ENCODE data around the gene INPP4B. TPM values are rescaled to one million over a fixed set of nuclear protein-coding genes. Genes with fewer than 3 reads are reported as not detected.

INPP4B gene
- total RNA-seq, 1 experiment from 2014 or later, result 53.7 TPM

DNA sequence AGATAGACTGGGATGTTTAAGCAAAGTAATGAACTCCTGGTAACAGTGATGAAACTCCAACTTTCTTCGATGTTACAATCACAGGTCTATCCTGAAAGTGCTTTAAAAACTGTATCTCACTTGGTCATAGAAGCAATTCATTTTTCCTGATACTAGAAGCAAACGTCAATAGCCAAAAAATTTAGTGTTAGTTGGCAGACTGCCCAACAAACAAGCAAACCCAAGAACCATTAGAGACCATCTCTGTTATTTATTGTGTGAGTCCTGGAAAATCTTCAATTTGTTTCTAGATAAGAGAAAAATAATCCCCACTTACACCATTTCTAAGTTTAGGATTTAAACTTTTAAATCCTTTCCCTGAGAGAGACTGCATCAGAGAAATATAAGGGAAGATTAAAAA lies 553.9 kb downstream of the INPP4B start:
- no peak for TF ChIP-seq EZH2 (IDR thresholded peaks at IDR 0.05; ENCODE audit: low read depth)
- ChIA-PET CTCF (no interaction called here), POLR2A (ENCODE audit: unreplicated experiment) (no interaction called here)
- intact Hi-C loops (cut with micrococcal nuclease; ENCODE audit: unreplicated experiment), result no loop called here
- no peaks in the 10 kb centered on the region; the same call in 1 of the 2 replicates for H3K36me3 ChIP-seq (ENCODE audit: low read depth)
- no peaks in the 10 kb centered on the region for H3F3A ChIP-seq (ENCODE audit: insufficient read depth, low read depth)
- BruUV-seq (replicated peaks), result no TSS peak
- H3K4me1 ChIP-seq (replicated peaks; ENCODE audit: insufficient read depth), result no peaks in the 10 kb centered on the region
- no peak for DNase-seq
- H3K4me3 ChIP-seq, result no peak overlapping the region
- H3K4me2 ChIP-seq, result no peak overlapping the region
- H4K20me1 ChIP-seq (ENCODE audit: insufficient read depth), result no peaks in the 10 kb centered on the region
- no peaks in the 10 kb centered on the region for H3K27me3 ChIP-seq (ENCODE audit: insufficient read depth, low read depth)
- no peaks in the 10 kb centered on the region for H3K9me2 ChIP-seq (ENCODE audit: insufficient read depth)
- no peaks in the 10 kb centered on the region for H3K9me3 ChIP-seq (ENCODE audit: insufficient read depth, low read depth)
- H2AFZ ChIP-seq, result no peak overlapping the region
- no peak overlapping the region for H3K27ac ChIP-seq
- no peaks in the 10 kb centered on the region for H3K79me2 ChIP-seq (ENCODE audit: low read depth)

- Histone ChIP-seq H3K9me3 (ENCODE audit: insufficient read depth, low read depth) (no peaks in the 10 kb centered on the region), H3F3A (ENCODE audit: insufficient read depth, low read depth) (no peaks in the 10 kb centered on the region), H3K79me2 (ENCODE audit: low read depth) (no peaks in the 10 kb centered on the region), H4K20me1 (ENCODE audit: insufficient read depth) (no peaks in the 10 kb centered on the region), H3K9me2 (ENCODE audit: insufficient read depth) (no peaks in the 10 kb centered on the region), H3K4me2 (no peak overlapping the region), H3K4me3 (no peak overlapping the region), H3K36me3 (ENCODE audit: low read depth) (no peaks in the 10 kb centered on the region; the same call in 1 of the 2 replicates), H3K4me1 (replicated peaks; ENCODE audit: insufficient read depth) (no peaks in the 10 kb centered on the region), H2AFZ (no peak overlapping the region), H3K27me3 (ENCODE audit: insufficient read depth, low read depth) (no peaks in the 10 kb centered on the region), H3K27ac (no peak overlapping the region)
- no TSS peak for BruUV-seq (replicated peaks)
- POLR2A ChIA-PET (ENCODE audit: unreplicated experiment), result no interaction called here
- no peak for DNase-seq
- CTCF ChIA-PET, result no interaction called here
- TF ChIP-seq, protein P1, sequence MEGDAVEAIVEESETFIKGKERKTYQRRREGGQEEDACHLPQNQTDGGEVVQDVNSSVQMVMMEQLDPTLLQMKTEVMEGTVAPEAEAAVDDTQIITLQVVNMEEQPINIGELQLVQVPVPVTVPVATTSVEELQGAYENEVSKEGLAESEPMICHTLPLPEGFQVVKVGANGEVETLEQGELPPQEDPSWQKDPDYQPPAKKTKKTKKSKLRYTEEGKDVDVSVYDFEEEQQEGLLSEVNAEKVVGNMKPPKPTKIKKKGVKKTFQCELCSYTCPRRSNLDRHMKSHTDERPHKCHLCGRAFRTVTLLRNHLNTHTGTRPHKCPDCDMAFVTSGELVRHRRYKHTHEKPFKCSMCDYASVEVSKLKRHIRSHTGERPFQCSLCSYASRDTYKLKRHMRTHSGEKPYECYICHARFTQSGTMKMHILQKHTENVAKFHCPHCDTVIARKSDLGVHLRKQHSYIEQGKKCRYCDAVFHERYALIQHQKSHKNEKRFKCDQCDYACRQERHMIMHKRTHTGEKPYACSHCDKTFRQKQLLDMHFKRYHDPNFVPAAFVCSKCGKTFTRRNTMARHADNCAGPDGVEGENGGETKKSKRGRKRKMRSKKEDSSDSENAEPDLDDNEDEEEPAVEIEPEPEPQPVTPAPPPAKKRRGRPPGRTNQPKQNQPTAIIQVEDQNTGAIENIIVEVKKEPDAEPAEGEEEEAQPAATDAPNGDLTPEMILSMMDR (conservative IDR thresholded peaks at IDR 0.05), result no peak
- no peak for TF ChIP-seq EZH2 (IDR thresholded peaks at IDR 0.05; ENCODE audit: low read depth)
- intact Hi-C loops (cut with micrococcal nuclease; ENCODE audit: unreplicated experiment), result no loop called here
Measured at GRCh38 chr4:142291299-142292050, 554.6 kb downstream of the INPP4B start.

DNA sequence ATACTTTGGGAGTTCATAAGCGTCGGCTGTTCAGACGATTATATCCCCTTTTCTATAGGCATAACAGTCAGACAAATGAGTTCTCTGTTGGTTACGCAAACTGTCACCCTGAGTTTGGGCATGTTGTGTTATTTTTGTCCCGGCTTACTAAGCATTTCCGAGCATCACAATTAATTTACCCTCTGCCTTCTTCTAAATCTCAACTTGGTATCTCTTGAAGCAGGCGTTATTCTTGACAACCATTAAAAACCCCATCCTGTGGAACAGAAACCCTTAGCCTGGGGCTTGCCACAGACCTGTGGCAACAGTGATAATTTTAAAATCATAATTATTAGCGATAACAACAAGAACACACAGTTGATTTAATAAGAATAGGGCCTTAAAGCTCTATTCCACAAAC lies 558.7 kb downstream of the INPP4B start:
- Histone ChIP-seq H3K36me3 (ENCODE audit: low read depth) (no peaks in the 10 kb centered on the region), H3K4me2 (no peak overlapping the region), H3K4me1 (replicated peaks; ENCODE audit: insufficient read depth) (peaks cover 2% of the 10 kb centered on the region; the same call in 1 of the 2 replicates), H3K27me3 (ENCODE audit: insufficient read depth, low read depth) (no peaks in the 10 kb centered on the region), H2AFZ (no peak overlapping the region), H3K27ac (no peak overlapping the region), H3K9me2 (ENCODE audit: insufficient read depth) (no peaks in the 10 kb centered on the region), H3K4me3 (no peak overlapping the region), H3F3A (ENCODE audit: insufficient read depth, low read depth) (peaks cover 2% of the 10 kb centered on the region; the same call in 1 of the 2 replicates), H3K79me2 (ENCODE audit: low read depth) (no peaks in the 10 kb centered on the region), H4K20me1 (ENCODE audit: insufficient read depth) (no peaks in the 10 kb centered on the region), H3K9me3 (ENCODE audit: insufficient read depth, low read depth) (no peaks in the 10 kb centered on the region)
- TF ChIP-seq, protein P1 (conservative IDR thresholded peaks at IDR 0.05), result no peak
- TF ChIP-seq EZH2 (IDR thresholded peaks at IDR 0.05; ENCODE audit: low read depth), result no peak
- POLR2A ChIA-PET (ENCODE audit: unreplicated experiment), result no interaction called here
- DNase-seq, result no peak
- CTCF ChIA-PET, result no interaction called here
- intact Hi-C loops (cut with micrococcal nuclease; ENCODE audit: unreplicated experiment), result no loop called here
- BruUV-seq (replicated peaks), result no TSS peak

DNA sequence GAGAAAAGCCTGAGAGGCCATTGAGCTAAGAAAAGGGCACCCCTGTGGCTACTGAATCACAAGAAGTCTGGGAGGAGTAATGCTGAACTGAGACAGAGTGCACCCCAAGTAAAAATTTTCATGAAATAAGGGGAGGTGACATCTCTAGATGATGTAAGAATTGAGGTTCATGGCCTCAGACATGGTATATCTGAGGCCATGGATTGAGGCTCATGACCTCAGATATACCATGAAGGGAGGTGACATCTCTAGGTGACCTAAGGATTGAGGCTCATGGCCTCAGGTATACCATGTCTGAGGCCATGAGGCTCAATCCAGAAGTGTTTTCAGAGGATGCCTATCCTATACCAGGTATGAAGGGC lies 560.9 kb downstream of the INPP4B start:
- POLR2A ChIA-PET (ENCODE audit: unreplicated experiment), result no interaction called here
- Histone ChIP-seq H3K4me1 (replicated peaks; ENCODE audit: insufficient read depth) (peaks cover 15% of the 10 kb centered on the region; the same call in 1 of the 2 replicates), H3K79me2 (ENCODE audit: low read depth) (no peaks in the 10 kb centered on the region), H3K4me2 (no peak overlapping the region), H3K9me2 (ENCODE audit: insufficient read depth) (no peaks in the 10 kb centered on the region), H4K20me1 (ENCODE audit: insufficient read depth) (no peaks in the 10 kb centered on the region), H3K27me3 (ENCODE audit: insufficient read depth, low read depth) (no peaks in the 10 kb centered on the region), H3K9me3 (ENCODE audit: insufficient read depth, low read depth) (no peaks in the 10 kb centered on the region), H3K27ac (no peak overlapping the region), H3K4me3 (no peak overlapping the region), H3K36me3 (ENCODE audit: low read depth) (no peaks in the 10 kb centered on the region), H2AFZ (no peak overlapping the region), H3F3A (ENCODE audit: insufficient read depth, low read depth) (peaks cover 6% of the 10 kb centered on the region; the same call in 1 of the 2 replicates)
- CTCF ChIA-PET, result no interaction called here
- intact Hi-C loops (cut with micrococcal nuclease; ENCODE audit: unreplicated experiment), result no loop called here
- TF ChIP-seq, protein P1 (conservative IDR thresholded peaks at IDR 0.05), result no peak
- no peak for DNase-seq
- no TSS peak for BruUV-seq (replicated peaks)
